ENCODE data around the gene CCNT1. TPM values are rescaled to one million over a fixed set of nuclear protein-coding genes. Genes with fewer than 3 reads are reported as not detected.
"Not testable (repeated sequence)": the region's sequence is repeated elsewhere in the genome, so short reads cannot be mapped to it uniquely, and the experiment has no call there.

Gene CCNT1
- total and polyA plus RNA-seq, 10 of the 15 experiments (the other 5 are each of a cell fraction or from before 2014, with no cell fraction given): 6.3 to 37.3 (median 20.0) TPM

GRCh38 chr12:48643011-48643410, 73.5 kb downstream of the CCNT1 start:
- ATAC-seq (no peak), DNase-seq (ENCODE audit: low read depth, low spot score) (no peak)
- intact Hi-C loops (cut with micrococcal nuclease; ENCODE audit: unreplicated experiment): no loop called here

GRCh38 chr12:48641752-48642555, 74.6 kb downstream of the CCNT1 start:
- SMC1A ChIA-PET (ENCODE audit: uncharacterized antibody, unreplicated experiment); H3K4me2 ChIP-seq (ENCODE audit: control insufficient read depth, insufficient read depth); H3K4me1 ChIP-seq (ENCODE audit: control insufficient read depth, insufficient read depth, low read length); H2AFZ ChIP-seq (ENCODE audit: control insufficient read depth, low read depth, low read length); H3K36me3 ChIP-seq (ENCODE audit: control insufficient read depth in 2 of 2, insufficient read depth in 2 of 2, low read length in 1 of 2); intact Hi-C loops (cut with micrococcal nuclease; ENCODE audit: unreplicated experiment); RAD21 ChIA-PET (ENCODE audit: unreplicated experiment); H4K20me1 ChIP-seq (ENCODE audit: control insufficient read depth, insufficient read depth); H3K4me3 ChIP-seq; H3K9ac ChIP-seq (ENCODE audit: control insufficient read depth, insufficient read depth, low read length); H3K79me2 ChIP-seq (ENCODE audit: control insufficient read depth, insufficient read depth, low read length); H3K9me3 ChIP-seq (replicated peaks; ENCODE audit: control insufficient read depth, insufficient read depth, low read length); FAIRE-seq; in situ Hi-C loops (cut with MboI); ATAC-seq; H3K27ac ChIP-seq (ENCODE audit: control insufficient read depth, insufficient read depth); DNase-seq (ENCODE audit: low read depth, low spot score); BruUV-seq (replicated peaks); H3K27me3 ChIP-seq (replicated peaks in 1 of 2; ENCODE audit: control insufficient read depth in 2 of 2, insufficient read depth in 2 of 2, low read length in 1 of 2): not testable (repeated sequence)
- WGBS (ENCODE audit: insufficient coverage, insufficient replicate concordance, low lambda C conversion rate, missing lambda C conversion rate): 91% methylated on average over 31 of the region's 54 CpGs
- ChIA-PET CTCF (interaction anchor here (0.6 to 0.7 kb wide), 2 partner anchors 23 to 355 kb away, joined by 3 read pairs; no protein-coding TSS in a partner anchor), POLR2A (interaction anchor here (0.6 kb wide), 1 partner anchor 8 kb away, joined by 4 read pairs; no protein-coding TSS in a partner anchor)

More at GRCh38 chr12:48643011-48643410, 73.5 kb downstream of the CCNT1 start:
- ChIA-PET POLR2A (no interaction called here), CTCF (interaction anchor here (0.6 kb wide), 1 partner anchor 356 kb away, joined by 3 read pairs; no protein-coding TSS in a partner anchor), SMC1A (ENCODE audit: uncharacterized antibody, unreplicated experiment) (interaction anchor here (0.6 kb wide), 1 partner anchor 17 kb away, joined by 3 read pairs; no protein-coding TSS in a partner anchor), RAD21 (ENCODE audit: unreplicated experiment) (no interaction called here)
- Histone ChIP-seq H3K4me2 (ENCODE audit: control insufficient read depth, insufficient read depth) (no peak overlapping the region), H3K4me1 (ENCODE audit: control insufficient read depth, insufficient read depth, low read length) (no peaks in the 10 kb centered on the region), H3K9ac (ENCODE audit: control insufficient read depth, insufficient read depth, low read length) (no peak overlapping the region), H3K36me3 (ENCODE audit: control insufficient read depth in 2 of 2, insufficient read depth in 2 of 2, low read length in 1 of 2) (peaks cover 0 to 5% of the 10 kb centered on the region in 2 experiments; a peak in 1 of 4 replicates), H3K27me3 (replicated peaks in 1 of 2; ENCODE audit: control insufficient read depth in 2 of 2, insufficient read depth in 2 of 2, low read length in 1 of 2) (no peaks in the 10 kb centered on the region), H4K20me1 (ENCODE audit: control insufficient read depth, insufficient read depth) (no peaks in the 10 kb centered on the region), H3K4me3 (no peak overlapping the region), H2AFZ (ENCODE audit: control insufficient read depth, low read depth, low read length) (no peak overlapping the region), H3K79me2 (ENCODE audit: control insufficient read depth, insufficient read depth, low read length) (no peaks in the 10 kb centered on the region), H3K27ac (ENCODE audit: control insufficient read depth, insufficient read depth) (no peak overlapping the region), H3K9me3 (replicated peaks; ENCODE audit: control insufficient read depth, insufficient read depth, low read length) (no peaks in the 10 kb centered on the region)
- in situ Hi-C loops (cut with MboI): no loop called here
- 95% methylated on average over 2 of the region's 2 CpGs for WGBS (ENCODE audit: insufficient coverage, insufficient replicate concordance, low lambda C conversion rate, missing lambda C conversion rate)
- FAIRE-seq: no peak
- no TSS peak for BruUV-seq (replicated peaks)
- TF ChIP-seq POLR2AphosphoS2 (IDR thresholded peaks at IDR 0.05; ENCODE audit: low read depth, low read length): no peak
- TF ChIP-seq ATF3 (IDR thresholded peaks at IDR 0.05; ENCODE audit: borderline replicate concordance, extremely low read depth, low read depth, low read length): no peak
- no peak for TF ChIP-seq ZBED1 (IDR thresholded peaks at IDR 0.05; ENCODE audit: borderline replicate concordance)
- no peak for TF ChIP-seq BHLHE40 (IDR thresholded peaks at IDR 0.05; ENCODE audit: borderline replicate concordance in 1 of 2, low read depth in 2 of 2, low read length in 1 of 2)
- TF ChIP-seq EED (IDR thresholded peaks at IDR 0.05; ENCODE audit: low read depth): no peak
- no peak for TF ChIP-seq IRF5 (IDR thresholded peaks at IDR 0.05; ENCODE audit: borderline replicate concordance)
- TF ChIP-seq E4F1 (IDR thresholded peaks at IDR 0.05; ENCODE audit: borderline replicate concordance, partially characterized antibody): no peak
- no peak for TF ChIP-seq PAX5 (IDR thresholded peaks at IDR 0.05; ENCODE audit: borderline replicate concordance, low read depth, low read length)
